Measurements from ENCODE around the gene DPEP3. TPM values are rescaled to one million over a fixed set of nuclear protein-coding genes. Genes with fewer than 3 reads are reported as not detected.
"Not testable (repeated sequence)": the region's sequence is repeated elsewhere in the genome, so short reads cannot be mapped to it uniquely, and the experiment has no call there.

DPEP3 gene
- total RNA-seq, 2 experiments from 2014 or later = 0.54 to 0.64 TPM

DNA sequence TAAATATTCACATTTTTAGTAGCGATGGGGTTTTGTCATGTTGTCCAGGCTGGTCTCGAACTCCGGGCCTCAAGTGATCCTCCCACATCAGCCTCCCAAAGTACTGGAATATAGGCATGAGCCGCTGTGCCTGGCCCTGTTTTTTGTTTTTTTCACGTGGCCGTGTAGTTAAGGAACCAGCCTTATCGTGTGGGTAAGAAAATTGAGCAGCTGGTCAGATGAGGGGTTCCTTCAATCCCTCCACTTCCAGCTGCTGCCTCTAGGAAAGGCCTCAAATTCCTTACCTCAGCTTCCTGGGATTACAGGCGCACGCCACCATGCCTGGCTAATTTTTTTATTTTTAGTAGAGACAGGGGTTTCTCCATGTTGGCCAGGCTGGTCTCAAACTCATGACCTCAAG lies 24.9 kb upstream of the DPEP3 start:
- no peak for ATAC-seq (ENCODE audit: low read depth)
- Mint-ChIP-seq H3K27me3 (no peaks in the 10 kb centered on the region), H3K4me3 (no peak overlapping the region), H3K36me3 (no peaks in the 10 kb centered on the region), H3K27ac (peak overlapping the region; percentile 81), H3K9me3 (no peaks in the 10 kb centered on the region), H3K4me1 (peaks cover 17% of the 10 kb centered on the region)
- POLR2A ChIA-PET = interaction anchor here (0.9 to 8.9 kb wide), 3 partner anchors 7 to 17 kb away, joined by 3 to 76 read pairs (median 3); partner anchors contain the start of genes DDX28 and DUS2
- no peak for DNase-seq

DNA sequence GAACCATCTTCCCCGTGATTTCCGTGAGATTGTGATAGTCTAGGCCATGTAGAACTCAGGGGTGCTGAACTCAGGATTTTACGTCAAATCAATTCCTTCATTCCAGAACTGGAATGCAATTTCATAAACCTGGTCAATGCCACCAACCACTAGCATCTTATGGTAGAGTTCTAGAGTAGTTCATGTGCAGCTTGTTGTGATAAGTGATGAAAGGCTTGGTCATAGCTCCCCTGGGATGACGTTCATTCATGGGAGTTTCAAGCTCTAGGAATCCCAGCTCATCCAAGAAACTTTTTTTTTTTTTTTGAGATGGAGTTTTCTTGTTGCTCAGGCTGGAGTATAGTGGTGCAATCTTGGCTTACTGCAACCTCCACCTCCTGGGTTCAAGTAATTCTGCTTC lies 22.7 kb upstream of the DPEP3 start:
- H3K9me3 Mint-ChIP-seq = no peaks in the 10 kb centered on the region
- POLR2A ChIA-PET = interaction anchor here (0.7 to 8.9 kb wide), 3 partner anchors 20 to 234 kb away, joined by 3 to 76 read pairs (median 4); partner anchors contain the start of genes DDX28 and DUS2
- H3K4me1 Mint-ChIP-seq = peaks cover 32% of the 10 kb centered on the region
- no peaks in the 10 kb centered on the region for H3K36me3 Mint-ChIP-seq
- no peak for DNase-seq
- no peak overlapping the region for H3K4me3 Mint-ChIP-seq
- no peak overlapping the region for H3K27ac Mint-ChIP-seq
- H3K27me3 Mint-ChIP-seq = no peaks in the 10 kb centered on the region
- no peak for ATAC-seq (ENCODE audit: low read depth)

DNA sequence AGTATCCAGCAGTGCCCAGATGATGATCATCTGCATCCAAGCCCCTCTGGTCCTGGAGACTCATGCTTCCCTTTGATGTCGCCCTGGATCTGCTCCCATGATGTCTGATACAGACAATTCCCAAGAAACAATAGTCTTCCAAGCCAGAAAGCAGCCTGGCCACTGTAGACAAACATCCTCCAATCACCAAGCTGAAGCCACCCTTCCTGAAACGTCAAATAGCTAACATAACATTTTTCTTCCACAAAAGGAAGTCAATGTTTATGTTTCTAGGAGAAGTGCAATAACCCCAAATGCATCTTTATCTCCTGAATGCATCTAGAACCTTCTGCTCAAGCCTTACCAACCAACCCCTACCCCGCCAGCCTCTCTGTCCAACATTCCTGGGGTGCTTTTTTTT lies 20.2 kb upstream of the DPEP3 start:
- H3K9me3 Mint-ChIP-seq = peaks cover 3% of the 10 kb centered on the region
- POLR2A ChIA-PET = interaction anchor here (0.7 to 8.9 kb wide), 4 partner anchors 22 to 82 kb away, joined by 3 to 76 read pairs (median 4); partner anchors contain the start of genes DDX28, DUS2 and SLC12A4
- H3K27me3 Mint-ChIP-seq = no peaks in the 10 kb centered on the region
- no peak for DNase-seq
- H3K27ac Mint-ChIP-seq = peak overlapping the region; percentile 87
- H3K4me1 Mint-ChIP-seq = peaks cover 27% of the 10 kb centered on the region
- H3K4me3 Mint-ChIP-seq = no peak overlapping the region
- ATAC-seq (ENCODE audit: low read depth) = no peak
- peaks cover 8% of the 10 kb centered on the region for H3K36me3 Mint-ChIP-seq

DNA sequence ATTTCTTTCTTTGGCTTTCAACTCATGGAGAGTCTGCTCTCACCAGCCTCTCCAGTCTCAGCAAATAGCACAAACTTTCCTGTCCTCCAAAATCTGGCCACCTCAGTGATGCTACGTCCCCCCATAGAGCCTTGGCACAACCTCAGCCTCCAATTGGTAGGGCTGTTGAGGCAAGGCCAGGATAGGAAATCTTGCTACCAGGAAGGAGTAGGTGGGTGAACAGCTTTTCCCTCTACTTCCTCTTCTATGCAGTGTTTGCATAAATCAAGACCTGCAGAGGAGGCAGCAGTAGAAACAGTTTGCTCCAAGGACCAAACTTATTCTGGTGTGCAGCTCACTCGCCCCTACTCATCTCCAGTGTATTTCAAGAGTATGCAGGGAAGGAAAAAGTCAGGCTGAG lies 19.7 kb upstream of the DPEP3 start:
- Mint-ChIP-seq H3K36me3 (peaks cover 8% of the 10 kb centered on the region), H3K4me3 (peak overlapping the region; percentile 58), H3K27ac (peak overlapping the region; percentile 87), H3K4me1 (peaks cover 30% of the 10 kb centered on the region), H3K9me3 (peaks cover 3% of the 10 kb centered on the region), H3K27me3 (no peaks in the 10 kb centered on the region)
- ATAC-seq (ENCODE audit: low read depth) = peak; percentile 8
- POLR2A ChIA-PET = interaction anchor here (0.7 to 8.9 kb wide), 5 partner anchors 23 to 87 kb away, joined by 3 to 76 read pairs (median 5); partner anchors contain the start of genes DDX28, DUS2 and SLC12A4
- no peak for DNase-seq

DNA sequence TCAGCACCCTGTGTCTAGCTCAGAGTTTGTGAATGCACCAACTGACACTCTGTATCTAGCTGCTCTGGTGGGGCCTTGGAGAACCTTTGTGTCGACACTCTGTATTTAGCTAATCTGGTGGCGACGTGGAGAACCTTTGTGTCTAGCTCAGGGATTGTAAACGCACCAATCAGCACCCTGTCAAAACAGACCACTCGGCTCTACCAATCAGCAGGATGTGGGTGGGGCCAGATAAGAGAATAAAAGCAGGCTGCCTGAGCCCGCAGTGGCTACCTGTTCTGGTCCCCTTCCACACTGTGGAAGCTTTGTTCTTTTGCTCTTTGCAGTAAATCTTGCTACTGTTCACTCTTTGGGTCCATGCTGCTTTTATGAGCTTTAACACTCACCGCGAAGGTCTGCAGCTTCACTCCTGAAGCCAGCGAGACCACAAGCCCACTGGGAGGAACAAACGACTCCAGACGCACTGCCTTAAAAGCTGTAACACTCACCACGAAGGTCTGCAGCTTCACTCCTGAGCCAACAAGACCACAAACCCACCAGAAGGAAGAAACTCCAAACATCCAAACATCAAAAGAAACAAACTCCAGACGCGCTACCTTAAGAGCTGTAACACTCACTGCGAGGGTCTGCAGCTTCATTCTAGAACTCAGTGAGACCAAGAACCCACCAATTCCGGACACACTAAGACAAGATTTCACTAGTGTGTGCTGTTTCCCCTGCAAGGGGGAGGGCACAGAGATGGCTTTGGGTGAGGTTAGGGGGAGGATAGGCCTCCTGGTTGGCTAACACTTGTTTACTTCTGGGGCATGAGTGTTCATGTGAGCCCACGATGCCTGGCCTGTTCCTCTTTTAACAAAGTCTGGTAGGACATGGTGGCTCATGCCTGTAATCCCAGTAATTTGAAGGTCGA lies 18.7 kb upstream of the DPEP3 start, which contains the start of gene DPEP2:
DPEP2 (minus strand) TSS at position 706 of the 910 bp plus-strand sequence. CDS start 6,272 bp downstream, outside the sequence.
- peak within 1 kb of the TSS; percentile 58 for H3K4me3 Mint-ChIP-seq
- H3K27me3 Mint-ChIP-seq, H3K9me3 Mint-ChIP-seq, H3K36me3 Mint-ChIP-seq: not testable (repeated sequence)
- H3K27ac Mint-ChIP-seq = peak within 1 kb of the TSS; percentile 87
- peaks cover 31% of the 10 kb centered on the region for H3K4me1 Mint-ChIP-seq
- ATAC-seq (ENCODE audit: low read depth) = peak; percentile 92
- POLR2A ChIA-PET = interaction anchor here (0.7 to 8.9 kb wide), 22 partner anchors 9 to 312 kb away, joined by 3 to 76 read pairs (median 5); partner anchors contain the start of genes DDX28, DPEP2NB, DUS2 and NFATC3
- peak; percentile 65 for DNase-seq

DNA sequence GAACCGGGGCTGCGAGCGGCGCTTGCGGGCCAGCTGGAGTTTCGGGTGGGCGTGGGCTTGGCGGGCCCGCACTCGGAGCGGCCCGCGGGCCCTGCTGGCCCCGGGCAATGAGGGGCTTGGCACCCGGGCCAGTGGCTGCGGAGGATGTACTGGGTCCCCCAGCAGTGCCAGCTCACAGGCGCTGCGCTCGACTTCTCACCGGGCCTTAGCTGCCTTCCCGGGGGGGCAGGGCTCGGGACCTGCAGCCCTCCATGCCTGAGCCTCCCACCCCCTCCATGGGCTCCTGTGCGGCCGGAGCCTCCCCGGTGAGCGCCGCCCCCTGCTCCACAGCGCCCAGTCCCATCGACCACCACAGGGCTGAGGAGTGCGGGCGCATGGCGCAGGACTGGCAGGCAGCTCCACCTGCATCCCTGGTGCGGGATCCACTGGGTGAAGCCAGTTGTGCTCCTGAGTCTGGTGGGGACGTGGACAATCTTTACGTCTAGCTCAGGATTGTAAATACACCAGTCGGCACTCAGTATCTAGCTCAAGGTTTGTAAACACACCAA lies 18.0 kb upstream of the DPEP3 start:
- peaks cover 37% of the 10 kb centered on the region for H3K4me1 Mint-ChIP-seq
- H3K27me3 Mint-ChIP-seq; H3K9me3 Mint-ChIP-seq; ATAC-seq (ENCODE audit: low read depth); H3K36me3 Mint-ChIP-seq; DNase-seq: not testable (repeated sequence)
- peak overlapping the region; percentile 58 for H3K4me3 Mint-ChIP-seq
- H3K27ac Mint-ChIP-seq = peak overlapping the region; percentile 87
- POLR2A ChIA-PET = interaction anchor here (0.7 to 8.9 kb wide), 19 partner anchors 8 to 312 kb away, joined by 3 to 76 read pairs (median 5); partner anchors contain the start of genes DDX28, DPEP2NB, DUS2 and NFATC3

DNA sequence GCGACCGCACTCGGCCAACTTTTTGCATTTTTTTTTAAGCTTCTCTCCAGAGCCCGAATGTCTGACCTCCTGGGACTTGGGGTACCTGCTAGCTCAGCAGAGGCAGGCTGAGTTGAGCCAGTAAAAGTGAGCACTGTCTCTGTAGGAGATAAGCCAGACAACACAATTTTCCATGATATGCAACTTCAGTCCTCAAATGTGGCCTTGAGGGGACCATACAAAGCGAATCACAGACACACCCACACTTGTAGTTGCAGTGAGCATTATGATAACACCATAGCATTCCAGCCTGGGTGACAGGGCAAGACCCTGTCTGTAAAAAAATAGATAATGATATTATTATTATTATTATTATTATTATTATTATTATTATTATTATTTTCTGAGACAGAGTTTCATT lies 16.4 kb upstream of the DPEP3 start:
- no peak for DNase-seq
- Mint-ChIP-seq H3K36me3 (peaks cover 8% of the 10 kb centered on the region), H3K4me3 (no peak overlapping the region), H3K27ac (no peak overlapping the region), H3K4me1 (peaks cover 37% of the 10 kb centered on the region), H3K27me3 (no peaks in the 10 kb centered on the region), H3K9me3 (peaks cover 3% of the 10 kb centered on the region)
- POLR2A ChIA-PET = interaction anchor here (0.6 to 1.0 kb wide), 5 partner anchors 10 to 193 kb away, joined by 3 to 5 read pairs (median 4); partner anchors contain the start of genes DDX28 and DUS2
- no peak for ATAC-seq (ENCODE audit: low read depth)

DNA sequence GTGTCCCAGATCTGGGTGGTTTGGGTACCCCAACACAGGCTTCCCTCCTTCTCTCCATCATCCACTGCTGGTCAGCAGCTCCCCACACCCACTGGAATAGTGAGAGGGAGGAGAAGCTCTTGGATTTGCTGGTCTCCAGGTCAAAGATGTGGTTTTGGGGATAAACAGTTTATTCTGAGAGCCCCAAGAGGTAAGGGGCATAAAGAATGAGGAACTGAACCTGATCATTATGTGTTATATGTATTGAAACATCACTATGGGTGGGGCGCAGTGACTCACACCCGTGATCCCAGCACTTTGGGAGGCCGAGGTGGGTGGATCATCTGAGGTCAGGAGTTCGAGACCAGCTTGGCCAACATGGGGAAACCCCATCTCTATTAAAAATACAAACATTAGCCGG lies 15.1 kb upstream of the DPEP3 start:
- H3K9me3 Mint-ChIP-seq = peaks cover 3% of the 10 kb centered on the region
- peaks cover 8% of the 10 kb centered on the region for H3K36me3 Mint-ChIP-seq
- H3K4me1 Mint-ChIP-seq = peaks cover 34% of the 10 kb centered on the region
- no peak for ATAC-seq (ENCODE audit: low read depth)
- H3K27me3 Mint-ChIP-seq = no peaks in the 10 kb centered on the region
- H3K27ac Mint-ChIP-seq = no peak overlapping the region
- no peak overlapping the region for H3K4me3 Mint-ChIP-seq
- POLR2A ChIA-PET = interaction anchor here (0.6 to 1.3 kb wide), 2 partner anchors 37 to 50 kb away, joined by 3 to 4 read pairs; no protein-coding TSS in a partner anchor
- DNase-seq = no peak

DNA sequence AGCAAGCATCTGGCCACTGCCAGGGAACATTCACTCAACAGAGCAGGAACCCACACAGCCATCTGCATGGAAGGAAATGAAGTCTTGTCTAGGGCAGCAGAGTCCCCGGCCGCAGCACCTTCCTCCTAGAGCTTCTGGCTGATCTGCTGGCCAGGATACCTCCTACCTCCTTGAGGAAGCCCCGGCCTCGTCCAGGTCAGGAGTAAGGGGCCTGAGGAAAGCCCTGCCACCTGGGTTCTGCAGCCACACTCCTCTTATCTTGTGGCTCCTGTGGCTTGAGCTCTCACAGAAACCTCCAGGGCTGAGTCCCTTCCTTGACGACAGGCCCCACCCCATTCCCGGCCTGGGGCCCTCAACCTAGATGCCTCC lies 13.7 kb upstream of the DPEP3 start:
- peak; percentile 24 for ATAC-seq (ENCODE audit: low read depth)
- Mint-ChIP-seq H3K4me3 (peak overlapping the region; percentile 87), H3K27ac (peak overlapping the region; percentile 99), H3K4me1 (peaks cover 20% of the 10 kb centered on the region)
- not testable (repeated sequence) for H3K27me3 Mint-ChIP-seq, H3K9me3 Mint-ChIP-seq, H3K36me3 Mint-ChIP-seq
- DNase-seq = peak; percentile 56
- POLR2A ChIA-PET = interaction anchor here (0.8 to 1.2 kb wide), 4 partner anchors 9 to 29 kb away, joined by 3 to 7 read pairs (median 4); partner anchors contain the start of genes DDX28 and DUS2

DNA sequence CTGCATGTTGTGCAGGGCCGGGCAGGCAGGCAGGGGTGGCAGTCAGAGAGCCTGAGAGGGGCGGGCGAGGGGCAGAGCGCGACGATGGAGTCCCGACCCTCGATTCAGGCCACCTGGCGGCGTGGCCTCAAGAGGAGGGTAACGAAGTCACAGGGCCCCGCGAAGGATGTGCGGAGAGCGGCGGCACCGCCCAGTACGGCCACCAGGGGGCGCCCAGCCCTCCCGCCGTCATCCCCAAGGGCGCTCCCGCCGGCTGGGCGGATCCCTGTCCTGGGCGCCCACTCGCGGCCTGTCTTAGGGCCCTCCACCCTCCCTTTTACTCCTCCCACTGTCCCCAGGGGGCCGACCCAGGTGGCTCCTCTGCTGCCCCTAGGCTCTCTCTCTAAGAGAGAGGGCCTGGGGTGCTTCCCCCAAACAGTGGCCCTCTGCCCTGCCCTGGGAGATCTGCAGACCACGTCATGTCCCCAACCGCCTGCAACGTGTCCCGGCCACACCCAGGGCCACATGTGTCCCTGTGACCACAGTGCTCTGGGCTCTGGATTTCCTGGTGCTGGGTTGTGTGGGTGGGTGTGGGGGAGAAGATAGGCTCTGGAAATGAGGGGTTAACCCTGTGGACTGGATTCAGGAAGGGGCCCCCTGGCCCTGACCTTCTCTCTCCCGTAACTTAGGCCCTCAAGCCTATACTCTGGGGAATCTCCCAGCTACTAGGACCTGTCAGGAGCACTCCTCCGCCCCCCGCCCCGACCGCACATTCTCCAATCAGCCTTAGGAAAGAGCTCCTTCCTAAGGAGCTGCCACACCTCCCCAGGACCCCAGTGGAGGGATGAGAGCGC lies 13.1 kb upstream of the DPEP3 start:
- ATAC-seq (ENCODE audit: low read depth) = peak; percentile 86
- POLR2A ChIA-PET = interaction anchor here (0.8 to 1.2 kb wide), 4 partner anchors 9 to 30 kb away, joined by 3 to 7 read pairs (median 4); partner anchors contain the start of genes DDX28 and DUS2
- peak; percentile 92 for DNase-seq
- Mint-ChIP-seq H3K4me3 (peak overlapping the region; percentile 87), H3K27me3 (no peaks in the 10 kb centered on the region), H3K4me1 (peaks cover 16% of the 10 kb centered on the region), H3K27ac (peak overlapping the region; percentile 99), H3K9me3 (peaks cover 3% of the 10 kb centered on the region), H3K36me3 (peaks cover 8% of the 10 kb centered on the region)

DNA sequence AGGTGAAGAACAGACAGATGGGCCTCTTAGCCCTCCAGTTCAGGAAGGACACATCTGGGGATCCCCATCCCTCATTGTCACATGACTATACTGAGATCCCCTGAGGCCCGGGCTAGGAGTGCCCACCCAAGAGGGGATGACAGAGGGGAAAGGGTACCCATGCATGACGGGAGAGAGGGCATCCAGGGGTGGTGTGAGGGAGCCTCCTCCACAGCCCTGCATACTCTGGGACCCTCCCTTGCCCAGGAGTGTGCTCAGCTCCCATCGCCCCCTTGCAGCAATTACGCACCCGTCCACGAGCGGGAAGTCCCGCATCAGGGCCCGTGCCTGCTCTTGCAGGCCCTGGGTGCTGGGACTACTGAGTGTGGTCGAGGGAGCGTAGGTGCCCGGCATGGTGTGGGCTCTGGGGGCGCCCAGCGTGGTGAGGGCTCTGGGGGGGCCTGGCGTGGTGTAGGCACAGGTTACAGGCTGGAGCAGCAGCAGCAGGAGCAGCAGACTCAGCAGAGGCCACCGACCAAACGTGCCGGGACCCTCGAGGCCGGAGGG lies 12.4 kb upstream of the DPEP3 start:
- DNase-seq (no peak), ATAC-seq (ENCODE audit: low read depth) (no peak)
- POLR2A ChIA-PET = interaction anchor here (0.9 kb wide), 1 partner anchor 57 kb away, joined by 3 read pairs; no protein-coding TSS in a partner anchor
- peak overlapping the region; percentile 99 for H3K27ac Mint-ChIP-seq
- no peaks in the 10 kb centered on the region for H3K27me3 Mint-ChIP-seq
- peaks cover 3% of the 10 kb centered on the region for H3K9me3 Mint-ChIP-seq
- peaks cover 6% of the 10 kb centered on the region for H3K36me3 Mint-ChIP-seq
- H3K4me3 Mint-ChIP-seq = no peak overlapping the region
- peaks cover 16% of the 10 kb centered on the region for H3K4me1 Mint-ChIP-seq

DNA sequence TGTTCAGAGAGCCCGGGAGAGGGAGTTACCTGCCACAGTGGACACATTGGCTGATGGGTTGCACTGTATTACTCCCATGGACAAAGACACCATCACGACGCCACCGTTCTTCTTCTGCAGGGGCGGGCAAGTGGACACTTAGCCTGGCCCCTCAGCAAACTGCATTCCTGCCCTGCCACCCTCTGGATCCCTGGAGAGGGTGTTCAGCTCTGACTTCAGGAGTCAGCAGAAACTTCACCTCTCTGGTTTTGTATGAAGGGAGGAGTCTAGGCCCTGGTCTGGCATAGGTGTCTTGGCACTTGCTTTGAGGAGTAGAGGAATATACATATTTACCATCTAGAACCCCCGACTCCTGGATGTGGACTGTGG lies 9.7 kb upstream of the DPEP3 start:
- H3K27ac Mint-ChIP-seq = peak overlapping the region; percentile 35
- no peaks in the 10 kb centered on the region for H3K27me3 Mint-ChIP-seq
- DNase-seq = no peak
- H3K4me1 Mint-ChIP-seq = peaks cover 15% of the 10 kb centered on the region
- H3K9me3 Mint-ChIP-seq = no peaks in the 10 kb centered on the region
- H3K4me3 Mint-ChIP-seq = no peak overlapping the region
- POLR2A ChIA-PET = no interaction called here
- H3K36me3 Mint-ChIP-seq = no peaks in the 10 kb centered on the region
- no peak for ATAC-seq (ENCODE audit: low read depth)

Data from activated naive CD8-positive, alpha-beta T cell treated with anti-CD3 and anti-CD28 coated beads, Interleukin-2, amount 10 ng/mL, durations not matched to agents 7 days and 5 days (primary cell).